Fibroblast of the aortic adventitia (primary cell): ENCODE data around the gene C12orf43. TPM values are rescaled to one million over a fixed set of nuclear protein-coding genes. Genes with fewer than 3 reads are reported as not detected.

Experiments
- DNase-seq: peaks from one replicate; pipeline ENCODE4 v3.0.0-alpha.2; 2010; ENCODE audit warnings: low read depth
- H3K4me3 ChIP-seq: 2 replicates; pipeline ENCODE4 v1.5.1; 2011; ENCODE audit warnings: low read depth, mild to moderate bottlenecking, control low read depth, low read length, moderate library complexity
- total RNA-seq: library from RNA; depleted of rRNA; stranded (reverse); fragments of >200 nt; gene quantifications from 2 replicates; pipeline ENCODE4 v1.2.3, GENCODE V29; 2012; ENCODE audit warnings: low replicate concordance
- TF ChIP-seq, protein P1 (sequence below): IDR thresholded peaks from 2 replicates; pipeline ENCODE4 v1.5.1; 2011; ENCODE audit warnings: mild to moderate bottlenecking, low read length, control low read depth, inconsistent platforms; ENCODE audit not compliant: insufficient read depth

C12orf43 gene
- total RNA-seq, 1 donor: 12.7 TPM

DNA sequence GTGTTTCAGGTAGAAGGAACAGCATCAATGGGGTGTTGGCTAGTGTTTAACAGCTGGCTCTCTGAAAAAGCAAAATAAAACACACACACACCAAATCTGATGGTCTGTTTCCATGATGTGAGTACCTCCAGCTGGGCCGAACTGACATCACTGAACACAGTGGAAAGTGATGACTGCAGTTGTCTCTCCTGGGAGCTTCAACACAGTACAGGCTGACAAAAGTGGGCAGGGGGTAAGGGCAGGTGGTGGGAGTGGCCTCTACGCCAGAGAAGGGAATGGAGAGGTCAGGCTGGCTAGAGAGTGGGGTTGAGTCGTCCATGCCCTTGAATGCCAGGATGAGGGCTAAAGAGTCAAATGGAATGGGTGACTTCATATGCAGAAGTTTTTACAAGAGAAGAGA lies 46.0 kb downstream of the C12orf43 start:
- DNase-seq: no peak
- no peak overlapping the region for H3K4me3 ChIP-seq
- TF ChIP-seq, protein P1, sequence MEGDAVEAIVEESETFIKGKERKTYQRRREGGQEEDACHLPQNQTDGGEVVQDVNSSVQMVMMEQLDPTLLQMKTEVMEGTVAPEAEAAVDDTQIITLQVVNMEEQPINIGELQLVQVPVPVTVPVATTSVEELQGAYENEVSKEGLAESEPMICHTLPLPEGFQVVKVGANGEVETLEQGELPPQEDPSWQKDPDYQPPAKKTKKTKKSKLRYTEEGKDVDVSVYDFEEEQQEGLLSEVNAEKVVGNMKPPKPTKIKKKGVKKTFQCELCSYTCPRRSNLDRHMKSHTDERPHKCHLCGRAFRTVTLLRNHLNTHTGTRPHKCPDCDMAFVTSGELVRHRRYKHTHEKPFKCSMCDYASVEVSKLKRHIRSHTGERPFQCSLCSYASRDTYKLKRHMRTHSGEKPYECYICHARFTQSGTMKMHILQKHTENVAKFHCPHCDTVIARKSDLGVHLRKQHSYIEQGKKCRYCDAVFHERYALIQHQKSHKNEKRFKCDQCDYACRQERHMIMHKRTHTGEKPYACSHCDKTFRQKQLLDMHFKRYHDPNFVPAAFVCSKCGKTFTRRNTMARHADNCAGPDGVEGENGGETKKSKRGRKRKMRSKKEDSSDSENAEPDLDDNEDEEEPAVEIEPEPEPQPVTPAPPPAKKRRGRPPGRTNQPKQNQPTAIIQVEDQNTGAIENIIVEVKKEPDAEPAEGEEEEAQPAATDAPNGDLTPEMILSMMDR: no peak

DNA sequence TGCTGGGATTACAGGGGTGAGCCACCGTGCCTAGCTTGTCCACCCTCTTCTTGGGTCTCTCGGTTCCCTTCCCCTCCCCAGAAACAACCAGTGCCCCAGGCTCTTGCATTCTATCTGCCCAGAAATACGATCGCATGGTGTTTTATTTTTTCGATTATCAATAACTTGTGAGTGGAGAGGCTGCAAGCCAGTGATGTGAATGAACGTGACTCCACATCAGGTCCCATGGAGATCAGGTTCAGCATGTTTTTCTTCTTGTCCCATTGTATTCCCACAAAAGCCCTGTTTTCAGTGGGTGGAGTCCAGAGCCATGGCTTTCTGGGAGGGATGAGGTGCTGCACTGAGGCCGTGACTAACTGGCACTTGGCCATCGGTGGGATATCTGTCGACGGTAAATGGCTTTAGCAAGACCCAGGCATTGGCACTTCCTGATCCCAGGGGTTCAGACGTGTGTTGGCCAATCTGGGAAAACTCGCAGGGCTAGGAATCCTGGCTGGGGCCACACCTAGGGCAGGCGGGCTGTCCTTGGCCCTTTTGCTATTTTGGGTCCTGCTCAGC lies 50.7 kb downstream of the C12orf43 start:
- no peak overlapping the region for H3K4me3 ChIP-seq
- TF ChIP-seq, protein P1: no peak
- no peak for DNase-seq

DNA sequence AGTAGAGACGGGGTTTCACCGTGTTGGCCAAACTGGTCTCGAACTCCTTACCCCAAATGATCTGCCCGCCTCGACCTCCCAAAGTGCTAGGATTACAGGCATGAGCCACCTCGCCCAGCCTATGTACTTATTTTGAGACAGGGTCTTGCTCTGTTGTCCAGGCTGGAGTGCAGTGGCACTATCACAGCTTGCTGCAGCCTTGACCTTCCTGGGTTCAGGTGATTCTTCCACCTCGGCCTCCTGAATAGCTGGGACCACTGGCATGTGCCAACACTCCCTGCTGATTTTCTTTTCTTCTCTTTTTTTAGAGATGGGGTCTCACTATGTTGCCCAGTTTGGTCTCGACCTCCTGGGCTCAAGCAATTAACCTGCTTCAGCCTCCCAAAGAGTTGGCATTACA lies 52.0 kb downstream of the C12orf43 start:
- TF ChIP-seq, protein P1: no peak
- no peak for DNase-seq
- no peak overlapping the region for H3K4me3 ChIP-seq

DNA sequence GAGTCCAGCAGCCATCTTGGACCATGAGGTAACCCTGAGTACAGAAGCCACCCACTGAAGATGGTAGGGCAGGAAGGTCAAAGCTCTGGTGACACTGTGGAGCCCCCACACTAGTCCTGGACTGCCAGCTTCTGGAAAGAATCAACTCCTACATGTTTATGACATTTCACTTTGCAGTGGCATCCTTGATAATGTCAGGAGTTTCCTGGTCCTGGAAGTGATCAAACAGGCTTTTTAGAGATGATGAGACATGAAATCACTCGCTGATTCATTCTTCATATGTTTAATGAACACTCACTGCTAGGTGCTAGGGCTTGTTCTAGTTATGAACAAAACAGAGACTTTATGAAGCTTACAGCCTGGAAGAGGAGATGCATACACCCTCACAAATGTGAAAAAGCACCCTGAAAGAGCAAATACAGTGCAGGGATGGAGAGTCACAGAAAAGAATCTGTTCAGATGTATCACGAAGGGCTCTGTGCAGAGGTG lies 53.7 kb downstream of the C12orf43 start:
- no peak overlapping the region for H3K4me3 ChIP-seq
- no peak for DNase-seq
- TF ChIP-seq, protein P1: no peak

DNA sequence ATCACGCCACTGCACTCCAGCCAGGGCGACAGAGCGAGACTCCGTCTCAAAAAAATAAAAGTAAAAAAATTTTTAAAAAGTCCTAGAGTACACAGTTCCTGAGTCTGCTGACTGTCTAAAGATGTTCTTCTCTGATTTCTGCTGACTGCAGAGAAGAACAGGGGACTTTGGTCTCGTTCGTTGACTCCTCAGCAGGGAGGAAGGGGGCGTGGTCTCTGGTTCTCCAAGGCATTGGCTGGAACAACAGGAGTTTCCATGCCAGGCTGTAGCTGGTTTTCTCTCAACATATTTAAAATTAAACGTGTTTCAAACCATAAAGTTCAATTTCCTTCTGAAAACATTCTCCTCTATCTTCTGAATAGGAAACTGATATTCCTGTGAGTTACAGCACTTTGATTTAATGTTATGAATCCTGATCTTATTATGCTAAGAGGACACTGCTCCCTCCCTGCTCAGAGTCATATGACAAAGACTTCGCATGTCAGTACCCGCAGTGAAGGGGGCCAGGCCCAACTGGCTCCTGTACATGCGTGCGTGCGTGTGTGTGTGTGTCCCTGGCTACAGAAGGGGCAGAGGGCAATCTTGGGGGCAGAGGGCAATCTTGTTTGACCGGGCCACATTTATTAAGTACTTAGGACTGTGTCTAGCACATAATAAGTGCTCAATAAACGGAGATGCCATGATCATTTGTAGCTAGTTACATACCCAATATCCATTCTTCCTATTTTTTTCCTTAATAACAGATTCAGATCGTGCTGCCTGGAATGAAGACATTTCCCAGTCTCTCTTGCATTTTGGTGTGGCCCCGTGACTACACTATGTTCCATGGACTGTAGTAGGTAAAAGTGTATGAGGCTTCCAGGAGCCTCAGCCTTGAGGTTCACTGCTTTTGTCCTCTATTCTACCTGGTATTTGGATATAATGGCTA lies 54.4 kb downstream of the C12orf43 start:
- DNase-seq: no peak
- TF ChIP-seq, protein P1: no peak
- no peak overlapping the region for H3K4me3 ChIP-seq

DNA sequence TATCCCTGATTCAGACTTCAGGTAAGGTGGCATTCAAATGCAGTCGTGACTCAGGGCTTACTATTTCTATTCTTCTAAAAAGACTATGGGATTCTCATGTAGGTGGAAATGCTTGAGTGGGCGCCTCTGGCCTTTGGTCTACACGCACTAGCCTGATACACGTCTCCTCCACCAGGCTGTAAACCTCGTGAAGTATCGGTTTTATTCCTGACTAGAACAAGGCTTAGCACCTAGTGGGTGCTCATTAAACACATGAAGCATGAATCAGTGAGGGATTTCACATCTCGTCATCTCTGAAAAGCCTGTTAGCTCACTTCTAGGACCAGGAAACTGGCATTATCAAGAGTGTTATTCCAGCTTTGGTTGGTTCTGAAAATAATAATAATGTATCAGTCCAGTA lies 55.6 kb downstream of the C12orf43 start:
- no peak for DNase-seq
- H3K4me3 ChIP-seq: no peak overlapping the region
- TF ChIP-seq, protein P1: no peak
